Measurements from ENCODE around the gene DNMBP. TPM values are rescaled to one million over a fixed set of nuclear protein-coding genes. Genes with fewer than 3 reads are reported as not detected.
"Not testable (repeated sequence)": the region's sequence is repeated elsewhere in the genome, so short reads cannot be mapped to it uniquely, and the experiment has no call there.

The DNMBP gene
- total and polyA plus RNA-seq, 2 donors, result 10.0 to 11.9 TPM

DNA sequence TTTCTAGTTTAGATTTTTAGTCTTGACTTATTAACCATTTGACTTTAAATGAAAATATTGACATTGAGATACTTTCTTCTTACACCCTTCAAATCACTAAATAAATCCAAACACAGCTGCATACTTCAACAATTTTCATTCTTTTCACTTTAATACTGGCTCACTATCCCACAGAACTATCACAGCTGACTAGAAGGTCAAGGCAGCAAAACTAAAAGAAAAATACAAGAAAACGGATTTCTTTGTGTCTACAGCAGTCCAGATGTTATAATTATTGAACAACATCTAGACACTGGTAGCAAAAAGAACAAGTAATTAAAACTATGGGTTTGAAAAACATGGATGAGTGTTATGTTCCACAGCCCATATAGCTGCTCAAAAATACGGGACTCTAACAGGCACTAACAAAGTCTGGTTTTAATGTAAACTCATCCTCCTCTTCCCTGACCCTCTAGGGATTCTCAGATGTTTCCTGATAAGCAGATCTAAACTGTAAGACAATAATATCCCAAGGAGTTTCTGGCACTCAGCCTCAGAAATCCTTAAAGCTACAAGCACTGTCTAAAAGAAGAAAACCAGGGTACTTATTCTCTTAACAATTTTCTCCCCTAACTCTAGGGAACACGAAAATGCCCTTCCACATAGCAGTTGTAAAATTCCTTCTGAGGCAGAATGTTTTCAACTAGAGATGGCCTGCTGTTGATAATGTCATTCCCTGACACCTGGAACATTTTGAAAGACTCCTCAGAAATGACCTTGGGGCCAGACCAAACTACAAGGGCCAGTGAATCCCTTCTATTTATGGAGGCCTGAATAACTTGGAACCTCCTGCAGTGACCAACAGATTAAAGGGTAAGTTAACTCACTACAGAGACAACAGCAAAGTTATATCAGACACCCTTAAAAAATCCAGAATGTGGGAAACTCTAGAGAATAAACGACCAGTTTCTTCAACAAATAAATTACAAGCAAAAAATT, 12.8 kb downstream of the DNMBP start:
- DNase-seq (ENCODE audit: low read depth in 6 of 9, low spot score in 9 of 9), result no peak
- Histone ChIP-seq H3K4me1 (ENCODE audit: control insufficient read depth in 2 of 2, insufficient read depth in 2 of 2, low read length in 2 of 2) (peaks cover 17 to 43% of the 10 kb centered on the region in 2 donors), H3K36me3 (ENCODE audit: control insufficient read depth in 2 of 2, insufficient read depth in 2 of 2, low read length in 1 of 2) (peaks cover 12 to 22% of the 10 kb centered on the region in 2 donors), H3K4me3 (ENCODE audit: low read length in 2 of 2) (no peak overlapping the region), H3K9me3 (ENCODE audit: control insufficient read depth in 2 of 2, insufficient read depth in 1 of 2, low read length in 1 of 2) (no peaks in the 10 kb centered on the region), H3K27me3 (ENCODE audit: control insufficient read depth in 2 of 2, insufficient read depth in 1 of 2, low read length in 1 of 2) (no peaks in the 10 kb centered on the region), H3K27ac (ENCODE audit: low read depth in 1 of 2, low read length in 1 of 2) (peak overlapping the region in 1 of 2 donors; percentile 5)
- WGBS, result 94% methylated on average over 4 of the region's 4 CpGs

DNA sequence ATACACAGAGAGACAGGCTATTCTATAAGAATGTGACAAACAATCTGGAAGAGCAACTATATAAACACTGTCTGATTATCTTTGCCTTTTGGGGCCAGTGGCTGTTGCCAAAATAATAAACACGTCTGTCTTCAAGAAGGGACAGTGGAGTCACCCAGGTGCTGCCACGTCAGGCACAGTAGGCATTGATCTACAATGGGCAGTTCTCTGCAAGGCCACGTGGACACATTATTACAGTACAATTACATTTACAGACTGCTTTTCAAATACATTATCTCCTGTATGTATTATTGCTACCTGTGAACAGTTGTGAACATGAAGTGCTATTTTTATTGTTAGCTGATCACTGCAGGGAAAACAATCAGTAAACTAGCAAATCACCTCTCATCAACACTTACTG, 14.0 kb downstream of the DNMBP start:
- no peaks in the 10 kb centered on the region for H3K9me3 ChIP-seq (ENCODE audit: control insufficient read depth in 2 of 2, insufficient read depth in 1 of 2, low read length in 1 of 2)
- 96% methylated on average over 3 of the region's 3 CpGs for WGBS
- peaks cover 17 to 40% of the 10 kb centered on the region in 2 donors for H3K4me1 ChIP-seq (ENCODE audit: control insufficient read depth in 2 of 2, insufficient read depth in 2 of 2, low read length in 2 of 2)
- peaks cover 10 to 18% of the 10 kb centered on the region in 2 donors for H3K36me3 ChIP-seq (ENCODE audit: control insufficient read depth in 2 of 2, insufficient read depth in 2 of 2, low read length in 1 of 2)
- DNase-seq (ENCODE audit: low read depth in 6 of 9, low spot score in 9 of 9), result no peak
- peak overlapping the region in 1 of 2 donors; percentile 81 for H3K27ac ChIP-seq (ENCODE audit: low read depth in 1 of 2, low read length in 1 of 2)
- no peaks in the 10 kb centered on the region for H3K27me3 ChIP-seq (ENCODE audit: control insufficient read depth in 2 of 2, insufficient read depth in 1 of 2, low read length in 1 of 2)
- H3K4me3 ChIP-seq (ENCODE audit: low read length in 2 of 2), result no peak overlapping the region

DNA sequence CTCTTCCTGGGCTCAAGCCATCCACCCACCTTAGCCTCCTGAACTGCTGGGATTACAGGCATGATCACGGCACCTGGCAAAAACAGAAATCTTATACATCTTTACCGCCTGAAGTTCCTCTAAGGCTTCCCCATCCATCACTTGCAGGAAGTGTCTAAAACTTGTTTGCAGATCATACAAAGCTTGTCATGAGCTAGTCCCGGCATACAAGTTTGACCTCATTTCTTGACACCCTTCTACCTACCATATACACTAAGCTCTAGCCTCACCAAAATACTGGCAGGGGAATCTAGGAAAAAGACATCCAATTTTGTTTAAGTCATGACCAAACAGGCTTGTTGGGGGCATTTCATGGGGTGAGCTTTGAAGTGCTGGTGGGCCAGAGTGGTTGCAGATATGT, 14.5 kb downstream of the DNMBP start:
- DNase-seq (ENCODE audit: low read depth in 6 of 9, low spot score in 9 of 9), result peak in 2 of 9 donors; percentile 32 to 63
- WGBS, result 53% methylated on average over 3 of the region's 3 CpGs
- H3K4me1 ChIP-seq (ENCODE audit: control insufficient read depth in 2 of 2, insufficient read depth in 2 of 2, low read length in 2 of 2), result peaks cover 17 to 37% of the 10 kb centered on the region in 2 donors
- H3K9me3 ChIP-seq (ENCODE audit: control insufficient read depth in 2 of 2, insufficient read depth in 1 of 2, low read length in 1 of 2), result no peaks in the 10 kb centered on the region
- peaks cover 6 to 16% of the 10 kb centered on the region in 2 donors for H3K36me3 ChIP-seq (ENCODE audit: control insufficient read depth in 2 of 2, insufficient read depth in 2 of 2, low read length in 1 of 2)
- H3K4me3 ChIP-seq (ENCODE audit: low read length in 2 of 2), result no peak overlapping the region
- H3K27ac ChIP-seq (ENCODE audit: low read depth in 1 of 2, low read length in 1 of 2), result peak overlapping the region; percentile 68 to 81
- H3K27me3 ChIP-seq (ENCODE audit: control insufficient read depth in 2 of 2, insufficient read depth in 1 of 2, low read length in 1 of 2), result no peaks in the 10 kb centered on the region

DNA sequence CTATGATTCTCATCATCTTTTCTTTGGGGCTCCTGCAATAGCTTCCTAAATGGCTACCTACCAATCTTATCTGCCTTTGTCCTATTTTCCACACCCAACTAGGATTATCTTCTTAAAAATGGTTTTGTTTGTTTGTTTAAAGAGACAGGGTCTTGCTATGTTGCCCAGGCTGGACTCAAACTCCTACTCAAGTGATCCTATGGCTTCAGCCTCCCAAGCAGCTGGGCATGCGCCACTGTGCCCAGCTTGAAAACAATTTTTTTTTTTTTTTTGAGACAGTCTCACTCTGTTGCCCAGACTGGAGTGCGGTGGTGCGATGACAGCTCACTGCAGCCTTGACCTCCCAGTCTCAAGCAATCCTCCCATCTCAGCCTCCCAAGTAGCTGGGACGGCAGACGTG, 14.9 kb downstream of the DNMBP start:
- Histone ChIP-seq H3K27me3 (ENCODE audit: control insufficient read depth in 2 of 2, insufficient read depth in 1 of 2, low read length in 1 of 2) (no peaks in the 10 kb centered on the region), H3K9me3 (ENCODE audit: control insufficient read depth in 2 of 2, insufficient read depth in 1 of 2, low read length in 1 of 2) (no peaks in the 10 kb centered on the region), H3K27ac (ENCODE audit: low read depth in 1 of 2, low read length in 1 of 2) (peak overlapping the region; percentile 68 to 81), H3K4me3 (ENCODE audit: low read length in 2 of 2) (no peak overlapping the region), H3K4me1 (ENCODE audit: control insufficient read depth in 2 of 2, insufficient read depth in 2 of 2, low read length in 2 of 2) (peaks cover 17 to 37% of the 10 kb centered on the region in 2 donors), H3K36me3 (ENCODE audit: control insufficient read depth in 2 of 2, insufficient read depth in 2 of 2, low read length in 1 of 2) (peaks cover 3 to 11% of the 10 kb centered on the region in 2 donors)
- 79% methylated on average over 5 of the region's 5 CpGs for WGBS
- DNase-seq (ENCODE audit: low read depth in 6 of 9, low spot score in 9 of 9), result no peak

DNA sequence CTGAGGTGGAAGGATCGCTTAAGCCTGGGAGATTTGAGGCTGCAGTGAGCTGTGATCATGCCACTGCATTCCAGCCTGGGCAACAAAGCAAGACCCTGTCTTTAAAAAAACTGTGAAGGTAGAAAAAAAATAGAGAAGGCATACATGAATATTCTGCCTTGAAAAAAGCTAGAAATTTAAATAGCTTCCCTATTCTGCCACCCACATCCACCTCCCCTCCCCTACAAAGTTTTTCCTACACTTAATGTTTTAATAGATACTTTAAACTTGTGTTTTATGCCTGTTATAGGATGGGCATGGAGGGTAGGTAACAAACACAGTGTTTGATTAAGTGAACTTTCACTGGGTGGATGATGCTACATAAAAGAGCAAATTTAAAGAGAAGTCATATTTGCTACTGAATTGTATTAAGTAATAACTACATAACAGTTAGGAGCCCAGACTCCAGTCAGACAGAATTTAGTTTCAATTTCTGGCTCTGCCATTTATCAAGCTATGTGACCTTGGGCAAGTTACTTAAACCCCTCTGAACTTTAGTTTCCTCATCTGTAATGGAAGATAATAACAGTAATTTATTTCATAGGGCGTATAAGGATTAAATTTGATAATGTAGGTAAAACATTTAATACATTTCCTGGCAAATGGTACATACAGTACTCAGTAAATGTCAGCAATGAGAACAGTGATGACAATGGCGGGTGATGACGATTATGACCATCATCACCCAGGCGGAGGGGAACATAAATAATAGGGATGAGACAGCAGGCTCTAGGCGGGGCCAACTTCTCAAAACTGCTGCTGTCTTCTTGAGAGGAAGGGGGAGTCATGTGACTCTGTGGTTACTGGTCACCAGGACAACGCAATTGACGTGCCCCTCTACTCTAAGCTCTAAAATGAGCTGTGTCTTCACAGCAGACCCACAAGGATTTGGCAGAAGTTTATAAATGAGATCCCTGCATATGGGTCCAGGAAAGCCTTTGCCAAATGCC, 15.8 kb downstream of the DNMBP start:
- 31% methylated on average over 8 of the region's 8 CpGs for WGBS
- no peaks in the 10 kb centered on the region for H3K27me3 ChIP-seq (ENCODE audit: control insufficient read depth in 2 of 2, insufficient read depth in 1 of 2, low read length in 1 of 2)
- H3K36me3 ChIP-seq (ENCODE audit: control insufficient read depth in 2 of 2, insufficient read depth in 2 of 2, low read length in 1 of 2), result peaks cover 6 to 9% of the 10 kb centered on the region in 2 donors
- H3K4me3 ChIP-seq (ENCODE audit: low read length in 2 of 2), result peak overlapping the region in 1 of 2 donors; percentile 14
- peak in 7 of 9 donors; percentile 50 to 89 (median 80) for DNase-seq (ENCODE audit: low read depth in 6 of 9, low spot score in 9 of 9)
- peaks cover 17 to 33% of the 10 kb centered on the region in 2 donors for H3K4me1 ChIP-seq (ENCODE audit: control insufficient read depth in 2 of 2, insufficient read depth in 2 of 2, low read length in 2 of 2)
- no peaks in the 10 kb centered on the region for H3K9me3 ChIP-seq (ENCODE audit: control insufficient read depth in 2 of 2, insufficient read depth in 1 of 2, low read length in 1 of 2)
- peak overlapping the region; percentile 40 to 81 for H3K27ac ChIP-seq (ENCODE audit: low read depth in 1 of 2, low read length in 1 of 2)

DNA sequence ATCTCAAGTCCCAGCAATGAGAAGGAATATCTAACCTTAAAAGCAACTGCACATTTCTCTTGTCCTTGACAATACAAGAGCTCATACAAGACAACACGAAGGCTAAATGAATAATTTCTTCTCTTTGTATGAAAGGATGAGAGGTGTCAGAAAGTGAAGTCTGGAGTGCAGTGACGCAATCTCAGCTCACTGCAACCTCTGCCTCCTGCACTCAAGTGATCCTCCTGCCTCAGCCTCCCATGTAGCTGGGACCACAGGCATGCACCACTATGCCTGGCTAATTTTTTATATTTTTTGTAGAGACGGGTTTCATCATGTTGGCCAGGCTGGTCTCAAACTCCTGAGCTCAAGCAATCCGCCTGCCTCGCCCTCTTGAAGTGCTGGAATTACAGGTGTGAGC, 24.1 kb downstream of the DNMBP start:
- H3K27ac ChIP-seq (ENCODE audit: low read depth in 1 of 2, low read length in 1 of 2); DNase-seq (ENCODE audit: low read depth in 6 of 9, low spot score in 9 of 9); H3K27me3 ChIP-seq (ENCODE audit: control insufficient read depth in 2 of 2, insufficient read depth in 1 of 2, low read length in 1 of 2); H3K4me3 ChIP-seq (ENCODE audit: low read length in 2 of 2); H3K9me3 ChIP-seq (ENCODE audit: control insufficient read depth in 2 of 2, insufficient read depth in 1 of 2, low read length in 1 of 2): not testable (repeated sequence)
- Histone ChIP-seq H3K36me3 (ENCODE audit: control insufficient read depth in 2 of 2, insufficient read depth in 2 of 2, low read length in 1 of 2) (peaks cover 3 to 14% of the 10 kb centered on the region in 2 donors), H3K4me1 (ENCODE audit: control insufficient read depth in 2 of 2, insufficient read depth in 2 of 2, low read length in 2 of 2) (peaks cover 0 to 12% of the 10 kb centered on the region in 2 donors)
- WGBS, result 98% methylated on average over 5 of the region's 5 CpGs

DNA sequence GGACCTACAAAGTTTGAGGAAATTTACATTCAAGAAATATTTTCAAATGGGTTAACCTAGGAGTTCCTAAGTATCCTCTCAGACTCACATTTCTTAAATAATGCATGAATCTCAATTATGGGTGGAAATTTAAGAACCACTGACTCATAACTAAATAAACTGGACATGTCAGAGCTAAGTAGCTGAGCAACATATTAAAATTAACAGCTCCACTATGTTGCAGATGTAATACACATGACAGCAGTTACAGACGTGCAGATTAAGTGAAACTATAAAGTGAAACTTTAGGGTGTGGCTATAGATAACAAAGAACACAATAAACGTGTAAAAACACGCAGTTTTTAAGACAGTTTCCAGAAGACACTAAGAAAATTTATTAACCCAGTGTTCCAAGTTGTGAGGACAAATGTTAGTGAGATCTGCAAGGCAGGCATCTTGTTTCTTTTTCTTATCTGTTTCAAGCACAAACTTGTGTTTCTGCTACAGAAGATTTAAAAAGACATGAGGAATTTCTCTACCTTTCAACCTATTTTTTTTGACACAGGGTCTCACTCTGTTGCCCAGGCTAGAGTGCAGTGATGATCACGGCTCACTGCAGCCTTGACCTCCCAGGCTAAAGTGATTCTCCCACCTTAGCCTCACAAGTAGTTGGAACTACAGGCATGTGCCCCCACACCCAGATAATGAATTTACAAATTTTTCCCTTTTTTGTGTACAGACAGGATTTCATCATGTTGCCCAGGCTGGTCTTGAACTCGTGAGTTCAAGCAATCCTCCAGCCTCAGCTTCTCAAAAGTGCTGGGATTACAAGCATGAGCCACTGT, 25.3 kb downstream of the DNMBP start:
- H3K4me3 ChIP-seq (ENCODE audit: low read length in 2 of 2), result no peak overlapping the region
- H3K27me3 ChIP-seq (ENCODE audit: control insufficient read depth in 2 of 2, insufficient read depth in 1 of 2, low read length in 1 of 2), result no peaks in the 10 kb centered on the region
- 85% methylated on average over 5 of the region's 5 CpGs for WGBS
- peaks cover 0 to 16% of the 10 kb centered on the region in 2 donors for H3K4me1 ChIP-seq (ENCODE audit: control insufficient read depth in 2 of 2, insufficient read depth in 2 of 2, low read length in 2 of 2)
- peak in 1 of 9 donors; percentile 19 for DNase-seq (ENCODE audit: low read depth in 6 of 9, low spot score in 9 of 9)
- peak overlapping the region in 1 of 2 donors; percentile 82 for H3K27ac ChIP-seq (ENCODE audit: low read depth in 1 of 2, low read length in 1 of 2)
- peaks cover 3 to 14% of the 10 kb centered on the region in 2 donors for H3K36me3 ChIP-seq (ENCODE audit: control insufficient read depth in 2 of 2, insufficient read depth in 2 of 2, low read length in 1 of 2)
- H3K9me3 ChIP-seq (ENCODE audit: control insufficient read depth in 2 of 2, insufficient read depth in 1 of 2, low read length in 1 of 2), result no peaks in the 10 kb centered on the region

DNA sequence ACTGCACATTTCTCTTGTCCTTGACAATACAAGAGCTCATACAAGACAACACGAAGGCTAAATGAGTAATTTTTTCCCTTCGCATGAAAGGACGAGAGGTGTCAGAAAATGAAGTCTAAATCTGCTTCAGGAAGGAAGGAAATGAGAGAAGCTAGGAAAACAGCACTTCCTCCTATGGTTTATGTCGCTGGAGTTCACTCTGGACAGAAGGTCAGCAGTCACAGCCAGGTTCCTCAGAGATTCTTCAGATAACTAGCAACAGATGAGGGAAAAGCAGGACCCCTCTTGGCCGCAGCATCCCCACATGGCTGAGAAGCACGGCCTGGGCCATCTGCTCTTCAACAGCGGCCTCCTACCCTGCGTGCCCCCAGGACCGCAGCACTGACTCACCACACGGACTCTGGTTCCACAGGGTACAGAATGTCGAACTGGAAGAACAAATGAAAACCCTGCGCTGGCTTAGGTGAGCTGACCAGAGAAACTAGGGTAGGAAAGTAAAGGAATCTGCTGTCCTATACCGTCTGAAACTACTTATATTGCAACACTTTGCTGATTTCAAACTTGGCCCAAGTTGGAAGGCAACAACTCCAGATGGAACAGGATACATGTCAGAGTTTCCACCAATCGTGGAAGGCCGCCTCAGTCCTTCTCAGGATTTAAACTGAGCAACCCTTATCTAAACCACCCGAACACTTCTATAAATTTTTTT, 26.3 kb downstream of the DNMBP start:
- Histone ChIP-seq H3K36me3 (ENCODE audit: control insufficient read depth in 2 of 2, insufficient read depth in 2 of 2, low read length in 1 of 2) (peaks cover 3 to 10% of the 10 kb centered on the region in 2 donors), H3K4me3 (ENCODE audit: low read length in 2 of 2) (no peak overlapping the region), H3K27me3 (ENCODE audit: control insufficient read depth in 2 of 2, insufficient read depth in 1 of 2, low read length in 1 of 2) (no peaks in the 10 kb centered on the region), H3K9me3 (ENCODE audit: control insufficient read depth in 2 of 2, insufficient read depth in 1 of 2, low read length in 1 of 2) (no peaks in the 10 kb centered on the region), H3K27ac (ENCODE audit: low read depth in 1 of 2, low read length in 1 of 2) (peak overlapping the region; percentile 55 to 82), H3K4me1 (ENCODE audit: control insufficient read depth in 2 of 2, insufficient read depth in 2 of 2, low read length in 2 of 2) (peaks cover 0 to 16% of the 10 kb centered on the region in 2 donors)
- WGBS, result 89% methylated on average over 16 of the region's 16 CpGs
- DNase-seq (ENCODE audit: low read depth in 6 of 9, low spot score in 9 of 9), result no peak
